GM23338 (cell line): ENCODE data around the gene SLC38A9. TPM values are rescaled to one million over a fixed set of nuclear protein-coding genes. Genes with fewer than 3 reads are reported as not detected.
A peak's percentile ranks its signal among the peaks of the same experiment; 100 is the strongest.

Source experiments
- ATAC-seq: fragments of 200-7000 bp; cut with Tn5 transposase; 3 replicates; pipeline ENCODE4 v1.9.1; 2020
- DNase-seq: peaks from one replicate; pipeline ENCODE4 v3.0.0-alpha.2; 2015; ENCODE audit warnings: low spot score
- H2AFZ ChIP-seq: fragments of 200-600 bp; sonication (generic); 2 replicates; pipeline ENCODE4 v1.8.0; 2016; ENCODE audit warnings: antibody characterized with exemption, mild to moderate bottlenecking, moderate library complexity
- H3F3A ChIP-seq: fragments of 200-600 bp; sonication (generic); replicated peaks from 2 replicates; pipeline ENCODE4 v1.8.0; 2017; ENCODE audit warnings: antibody characterized with exemption, mixed run types, low read depth
- H3K27ac ChIP-seq: fragments of 200-600 bp; sonication (generic); 2 replicates; pipeline ENCODE4 v1.6.1; 2016; ENCODE audit warnings: low read depth
- H3K27me3 ChIP-seq: fragments of 200-600 bp; sonication (generic); 2 replicates; pipeline ENCODE4 v1.8.0; 2016; ENCODE audit warnings: mild to moderate bottlenecking, mixed run types, moderate library complexity; ENCODE audit not compliant: insufficient read depth
- H3K36me3 ChIP-seq: fragments of 200-600 bp; sonication (generic); 2 replicates; pipeline ENCODE4 v1.8.0; 2016; ENCODE audit warnings: mild to moderate bottlenecking; ENCODE audit not compliant: insufficient read depth
- H3K4me1 ChIP-seq: fragments of 200-600 bp; sonication (generic); 2 replicates; pipeline ENCODE4 v1.8.0; 2016; ENCODE audit warnings: mild to moderate bottlenecking, moderate library complexity; ENCODE audit not compliant: insufficient read depth
- H3K4me2 ChIP-seq: fragments of 200-600 bp; sonication (generic); 2 replicates; pipeline ENCODE4 v1.7.1; 2017; ENCODE audit warnings: mixed run types
- H3K4me3 ChIP-seq: fragments of 200-600 bp; sonication (generic); 2 replicates; pipeline ENCODE4 v1.6.1; 2016; ENCODE audit warnings: mixed run types
- H3K79me2 ChIP-seq: fragments of 200-600 bp; sonication (generic); replicated peaks from 2 replicates; pipeline ENCODE4 v1.8.0; 2017; ENCODE audit warnings: mild to moderate bottlenecking; ENCODE audit not compliant: insufficient read depth
- H3K9me2 ChIP-seq: fragments of 200-600 bp; sonication (generic); 2 replicates; pipeline ENCODE4 v1.8.0; 2017; ENCODE audit not compliant: insufficient read depth
- H4K20me1 ChIP-seq: fragments of 200-600 bp; sonication (generic); replicated peaks from 2 replicates; pipeline ENCODE4 v1.8.0; 2017; ENCODE audit warnings: mild to moderate bottlenecking; ENCODE audit not compliant: insufficient read depth
- H3K27ac Mint-ChIP-seq: 2 replicates; pipeline ENCODE4 v1.8.0; 2020; ENCODE audit warnings: inconsistent platforms, mild to moderate bottlenecking, moderate library complexity, mixed read lengths
- H3K27me3 Mint-ChIP-seq: 3 replicates; pipeline ENCODE4 v1.8.0; 2022; ENCODE audit warnings: low read depth, mild to moderate bottlenecking, moderate library complexity, mixed read lengths, inconsistent platforms; ENCODE audit not compliant: insufficient read depth, poor library complexity
- H3K36me3 Mint-ChIP-seq: 3 replicates; pipeline ENCODE4 v1.8.0; 2021; ENCODE audit warnings: low read depth, mild to moderate bottlenecking, inconsistent platforms, moderate library complexity, mixed read lengths
- H3K4me1 Mint-ChIP-seq: 3 replicates; pipeline ENCODE4 v1.8.0; 2020; ENCODE audit warnings: mild to moderate bottlenecking, inconsistent platforms, mixed read lengths
- H3K4me3 Mint-ChIP-seq: 3 replicates; pipeline ENCODE4 v1.8.0; 2021; ENCODE audit warnings: moderate library complexity, mild to moderate bottlenecking, inconsistent platforms, mixed read lengths
- H3K9me3 Mint-ChIP-seq: 3 replicates; pipeline ENCODE4 v1.8.0; 2020; ENCODE audit warnings: moderate library complexity, mild to moderate bottlenecking, inconsistent platforms, mixed read lengths
- CREB1 ChIP-seq: fragments of 250-450 bp; sonication (Bioruptor Pico); IDR thresholded peaks from 2 replicates; pipeline ENCODE4 v1.5.0; 2020; ENCODE audit warnings: low read depth, mild to moderate bottlenecking, moderate library complexity
- EZH2phosphoT487 ChIP-seq: fragments of 200-600 bp; sonication (generic); IDR thresholded peaks from one replicate; pipeline ENCODE4 v1.8.1; 2018; ENCODE audit warnings: antibody characterized with exemption; ENCODE audit not compliant: unreplicated experiment
- NANOG ChIP-seq: IDR thresholded peaks from 2 replicates; pipeline ENCODE4 v1.6.1; 2016; ENCODE audit warnings: antibody characterized with exemption, borderline replicate concordance
- ZNF114 ChIP-seq: fragments of 250-450 bp; sonication (Bioruptor Pico); IDR thresholded peaks from 2 replicates; pipeline ENCODE4 v1.5.0; 2020; ENCODE audit warnings: mild to moderate bottlenecking, moderate library complexity
- ZNF331 ChIP-seq: fragments of 250-450 bp; sonication (Bioruptor Pico); IDR thresholded peaks from 2 replicates; pipeline ENCODE4 v1.5.0; 2020; ENCODE audit warnings: low read depth, mild to moderate bottlenecking, moderate library complexity
- polyA plus RNA-seq: library from polyadenylated mRNA; unstranded; fragments of >200 nt; fragmentation: Nextera tagmentation; extraction: Ambion mirVana; gene quantifications from 2 replicates; pipeline ENCODE4 v1.2.1, GENCODE V29; 2016
- total RNA-seq: library from RNA; depleted of rRNA; stranded (reverse); fragments of >200 nt; shearing (Covaris generic); gene quantifications from 2 replicates; pipeline ENCODE4 v1.2.3, GENCODE V29; 2014
- TF ChIP-seq, protein P1 (sequence below): fragments of 250-450 bp; sonication (Bioruptor Pico); IDR thresholded peaks from 2 replicates; pipeline ENCODE4 v1.5.0; 2020; ENCODE audit warnings: mild to moderate bottlenecking, moderate library complexity
- TF ChIP-seq, protein P2 (sequence below): IDR thresholded peaks from 2 replicates; pipeline ENCODE4 v1.6.1; 2016; ENCODE audit warnings: antibody characterized with exemption
- TF ChIP-seq, protein P3 (sequence below), 2 experiments: fragments of 200-600 bp in 1 of 2; sonication (generic) in 1 of 2; conservative IDR thresholded peaks; 2 replicates each; pipeline versions ENCODE4 v1.5.1 to v1.6.1; 2016 to 2017; ENCODE audit warnings: antibody characterized with exemption in 2 of 2, low read depth in 2 of 2, mild to moderate bottlenecking in 2 of 2, moderate library complexity in 1 of 2

SLC38A9 gene
- total and polyA plus RNA-seq, 2 experiments from 2014 or later, result 30.8 to 64.8 TPM

DNA sequence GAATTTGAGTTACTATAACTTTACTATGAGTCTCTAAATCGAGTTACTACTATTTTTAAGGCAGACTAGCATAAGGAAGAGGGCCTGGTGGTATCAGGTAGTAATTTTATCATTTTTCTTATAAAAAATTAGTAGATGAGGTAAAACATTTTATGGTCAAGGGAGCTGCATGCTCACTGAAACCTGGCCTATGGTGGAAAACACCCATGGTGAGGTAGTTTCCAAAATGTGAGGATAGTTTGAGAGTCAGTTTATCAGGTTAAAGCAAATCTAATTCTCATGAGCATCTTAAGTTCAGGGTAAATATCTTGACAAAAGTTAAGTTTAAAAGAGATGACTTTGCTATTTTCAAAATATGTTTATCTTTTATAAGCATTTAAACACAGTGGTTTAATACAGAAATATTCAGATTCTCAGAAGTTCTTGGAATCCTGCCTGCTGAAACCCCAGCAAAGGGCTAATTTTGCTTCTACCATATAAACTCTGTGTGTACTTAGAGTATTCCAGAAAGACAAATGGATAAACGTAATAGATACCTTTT lies 35.7 kb upstream of the SLC38A9 start (continued):
- TF ChIP-seq, protein P1, sequence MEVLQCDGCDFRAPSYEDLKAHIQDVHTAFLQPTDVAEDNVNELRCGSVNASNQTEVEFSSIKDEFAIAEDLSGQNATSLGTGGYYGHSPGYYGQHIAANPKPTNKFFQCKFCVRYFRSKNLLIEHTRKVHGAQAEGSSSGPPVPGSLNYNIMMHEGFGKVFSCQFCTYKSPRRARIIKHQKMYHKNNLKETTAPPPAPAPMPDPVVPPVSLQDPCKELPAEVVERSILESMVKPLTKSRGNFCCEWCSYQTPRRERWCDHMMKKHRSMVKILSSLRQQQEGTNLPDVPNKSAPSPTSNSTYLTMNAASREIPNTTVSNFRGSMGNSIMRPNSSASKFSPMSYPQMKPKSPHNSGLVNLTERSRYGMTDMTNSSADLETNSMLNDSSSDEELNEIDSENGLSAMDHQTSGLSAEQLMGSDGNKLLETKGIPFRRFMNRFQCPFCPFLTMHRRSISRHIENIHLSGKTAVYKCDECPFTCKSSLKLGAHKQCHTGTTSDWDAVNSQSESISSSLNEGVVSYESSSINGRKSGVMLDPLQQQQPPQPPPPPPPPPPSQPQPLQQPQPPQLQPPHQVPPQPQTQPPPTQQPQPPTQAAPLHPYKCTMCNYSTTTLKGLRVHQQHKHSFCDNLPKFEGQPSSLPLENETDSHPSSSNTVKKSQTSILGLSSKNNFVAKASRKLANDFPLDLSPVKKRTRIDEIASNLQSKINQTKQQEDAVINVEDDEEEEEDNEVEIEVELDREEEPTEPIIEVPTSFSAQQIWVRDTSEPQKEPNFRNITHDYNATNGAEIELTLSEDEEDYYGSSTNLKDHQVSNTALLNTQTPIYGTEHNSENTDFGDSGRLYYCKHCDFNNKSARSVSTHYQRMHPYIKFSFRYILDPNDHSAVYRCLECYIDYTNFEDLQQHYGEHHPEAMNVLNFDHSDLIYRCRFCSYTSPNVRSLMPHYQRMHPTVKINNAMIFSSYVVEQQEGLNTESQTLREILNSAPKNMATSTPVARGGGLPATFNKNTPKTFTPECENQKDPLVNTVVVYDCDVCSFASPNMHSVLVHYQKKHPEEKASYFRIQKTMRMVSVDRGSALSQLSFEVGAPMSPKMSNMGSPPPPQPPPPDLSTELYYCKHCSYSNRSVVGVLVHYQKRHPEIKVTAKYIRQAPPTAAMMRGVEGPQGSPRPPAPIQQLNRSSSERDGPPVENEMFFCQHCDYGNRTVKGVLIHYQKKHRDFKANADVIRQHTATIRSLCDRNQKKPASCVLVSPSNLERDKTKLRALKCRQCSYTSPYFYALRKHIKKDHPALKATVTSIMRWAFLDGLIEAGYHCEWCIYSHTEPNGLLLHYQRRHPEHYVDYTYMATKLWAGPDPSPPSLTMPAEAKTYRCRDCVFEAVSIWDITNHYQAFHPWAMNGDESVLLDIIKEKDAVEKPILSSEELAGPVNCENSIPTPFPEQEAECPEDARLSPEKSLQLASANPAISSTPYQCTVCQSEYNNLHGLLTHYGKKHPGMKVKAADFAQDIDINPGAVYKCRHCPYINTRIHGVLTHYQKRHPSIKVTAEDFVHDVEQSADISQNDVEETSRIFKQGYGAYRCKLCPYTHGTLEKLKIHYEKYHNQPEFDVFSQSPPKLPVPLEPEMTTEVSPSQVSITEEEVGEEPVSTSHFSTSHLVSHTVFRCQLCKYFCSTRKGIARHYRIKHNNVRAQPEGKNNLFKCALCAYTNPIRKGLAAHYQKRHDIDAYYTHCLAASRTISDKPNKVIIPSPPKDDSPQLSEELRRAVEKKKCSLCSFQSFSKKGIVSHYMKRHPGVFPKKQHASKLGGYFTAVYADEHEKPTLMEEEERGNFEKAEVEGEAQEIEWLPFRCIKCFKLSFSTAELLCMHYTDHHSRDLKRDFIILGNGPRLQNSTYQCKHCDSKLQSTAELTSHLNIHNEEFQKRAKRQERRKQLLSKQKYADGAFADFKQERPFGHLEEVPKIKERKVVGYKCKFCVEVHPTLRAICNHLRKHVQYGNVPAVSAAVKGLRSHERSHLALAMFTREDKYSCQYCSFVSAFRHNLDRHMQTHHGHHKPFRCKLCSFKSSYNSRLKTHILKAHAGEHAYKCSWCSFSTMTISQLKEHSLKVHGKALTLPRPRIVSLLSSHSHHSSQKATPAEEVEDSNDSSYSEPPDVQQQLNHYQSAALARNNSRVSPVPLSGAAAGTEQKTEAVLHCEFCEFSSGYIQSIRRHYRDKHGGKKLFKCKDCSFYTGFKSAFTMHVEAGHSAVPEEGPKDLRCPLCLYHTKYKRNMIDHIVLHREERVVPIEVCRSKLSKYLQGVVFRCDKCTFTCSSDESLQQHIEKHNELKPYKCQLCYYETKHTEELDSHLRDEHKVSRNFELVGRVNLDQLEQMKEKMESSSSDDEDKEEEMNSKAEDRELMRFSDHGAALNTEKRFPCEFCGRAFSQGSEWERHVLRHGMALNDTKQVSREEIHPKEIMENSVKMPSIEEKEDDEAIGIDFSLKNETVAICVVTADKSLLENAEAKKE (CRISPR knock-in tag), result no peak

DNA sequence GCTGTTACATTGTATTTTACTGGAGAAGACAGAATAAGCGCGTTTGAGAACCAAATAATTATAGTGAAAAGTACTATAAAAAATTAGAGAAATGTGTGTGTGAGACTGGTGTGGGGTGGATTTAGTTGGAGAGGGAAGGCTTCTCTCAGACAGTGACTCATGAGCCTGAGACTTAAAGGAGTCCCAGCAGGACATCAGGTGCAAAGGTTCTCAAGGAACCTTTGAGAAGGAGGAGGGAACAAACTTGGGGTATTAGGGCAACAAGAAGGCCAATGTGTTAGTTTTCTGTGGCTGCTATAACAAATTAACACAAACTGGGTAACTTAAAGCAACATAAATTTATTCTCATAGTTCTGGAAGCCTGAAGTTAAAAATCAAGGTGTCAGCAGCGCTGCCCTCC lies 30.7 kb upstream of the SLC38A9 start:
- H3K79me2 ChIP-seq, result no peaks in the 10 kb centered on the region
- no peaks in the 10 kb centered on the region for H3K36me3 ChIP-seq
- no peak for DNase-seq
- H2AFZ ChIP-seq, result peak overlapping the region; percentile 25; the same call in 1 of the 2 replicates
- no peak for ATAC-seq
- no peaks in the 10 kb centered on the region for H4K20me1 ChIP-seq
- H3K27ac ChIP-seq, result no peak overlapping the region
- H3K4me2 ChIP-seq, result no peak overlapping the region
- Mint-ChIP-seq H3K27me3 (peaks cover 2% of the 10 kb centered on the region), H3K4me3 (no peak overlapping the region), H3K9me3 (no peaks in the 10 kb centered on the region), H3K27ac (no peak overlapping the region), H3K36me3 (no peaks in the 10 kb centered on the region), H3K4me1 (peaks cover 2% of the 10 kb centered on the region; the same call in 2 of the 3 replicates)
- no peaks in the 10 kb centered on the region for H3K4me1 ChIP-seq
- TF ChIP-seq NANOG (no peak), CREB1 (CRISPR knock-in tag) (no peak), EZH2phosphoT487 (no peak), ZNF114 (CRISPR knock-in tag) (no peak), ZNF331 (CRISPR knock-in tag) (no peak)
- TF ChIP-seq, protein P2, sequence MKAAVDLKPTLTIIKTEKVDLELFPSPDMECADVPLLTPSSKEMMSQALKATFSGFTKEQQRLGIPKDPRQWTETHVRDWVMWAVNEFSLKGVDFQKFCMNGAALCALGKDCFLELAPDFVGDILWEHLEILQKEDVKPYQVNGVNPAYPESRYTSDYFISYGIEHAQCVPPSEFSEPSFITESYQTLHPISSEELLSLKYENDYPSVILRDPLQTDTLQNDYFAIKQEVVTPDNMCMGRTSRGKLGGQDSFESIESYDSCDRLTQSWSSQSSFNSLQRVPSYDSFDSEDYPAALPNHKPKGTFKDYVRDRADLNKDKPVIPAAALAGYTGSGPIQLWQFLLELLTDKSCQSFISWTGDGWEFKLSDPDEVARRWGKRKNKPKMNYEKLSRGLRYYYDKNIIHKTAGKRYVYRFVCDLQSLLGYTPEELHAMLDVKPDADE, result no peak
- TF ChIP-seq, protein P3, sequence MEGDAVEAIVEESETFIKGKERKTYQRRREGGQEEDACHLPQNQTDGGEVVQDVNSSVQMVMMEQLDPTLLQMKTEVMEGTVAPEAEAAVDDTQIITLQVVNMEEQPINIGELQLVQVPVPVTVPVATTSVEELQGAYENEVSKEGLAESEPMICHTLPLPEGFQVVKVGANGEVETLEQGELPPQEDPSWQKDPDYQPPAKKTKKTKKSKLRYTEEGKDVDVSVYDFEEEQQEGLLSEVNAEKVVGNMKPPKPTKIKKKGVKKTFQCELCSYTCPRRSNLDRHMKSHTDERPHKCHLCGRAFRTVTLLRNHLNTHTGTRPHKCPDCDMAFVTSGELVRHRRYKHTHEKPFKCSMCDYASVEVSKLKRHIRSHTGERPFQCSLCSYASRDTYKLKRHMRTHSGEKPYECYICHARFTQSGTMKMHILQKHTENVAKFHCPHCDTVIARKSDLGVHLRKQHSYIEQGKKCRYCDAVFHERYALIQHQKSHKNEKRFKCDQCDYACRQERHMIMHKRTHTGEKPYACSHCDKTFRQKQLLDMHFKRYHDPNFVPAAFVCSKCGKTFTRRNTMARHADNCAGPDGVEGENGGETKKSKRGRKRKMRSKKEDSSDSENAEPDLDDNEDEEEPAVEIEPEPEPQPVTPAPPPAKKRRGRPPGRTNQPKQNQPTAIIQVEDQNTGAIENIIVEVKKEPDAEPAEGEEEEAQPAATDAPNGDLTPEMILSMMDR (conservative IDR thresholded peaks at IDR 0.05; ENCODE audit: low read depth in 2 of 2), result no peak
- no peaks in the 10 kb centered on the region for H3K27me3 ChIP-seq
- no peaks in the 10 kb centered on the region for H3F3A ChIP-seq
- no peak overlapping the region for H3K4me3 ChIP-seq
- H3K9me2 ChIP-seq, result no peaks in the 10 kb centered on the region
